DMS153 (cell line): Measurements from ENCODE around the gene HIPK1.

ENCODE experiments used
- DNase-seq: peaks from one replicate; lab custom pipeline; 2025; lab: John Stamatoyannopoulos, UW

The HIPK1 gene

GRCh38 chr1:113928941-113929749, at the start of gene HIPK1:
Gene HIPK1, plus strand, starts transcription at chr1:113929324.
- DNase-seq: peak; percentile 71

GRCh38 chr1:113879739-113880038, 49.4 kb upstream of the HIPK1 start:
- DNase-seq: no peak

- DNase-seq: no peak
Measured at GRCh38 chr1:113881661-113882060, 47.5 kb upstream of the HIPK1 start.

GRCh38 chr1:113886417-113887401, 42.4 kb upstream of the HIPK1 start:
- no peak for DNase-seq

- no peak for DNase-seq
Measured at GRCh38 chr1:113887402-113888175, 41.5 kb upstream of the HIPK1 start, which contains the start of gene BCL2L15. Gene BCL2L15, minus strand, starts transcription at chr1:113887581. Its CDS starts 206 bp downstream, at chr1:113887375.

- DNase-seq: no peak
Measured at GRCh38 chr1:113890816-113891215, 38.3 kb upstream of the HIPK1 start.

- no peak for DNase-seq
Measured at GRCh38 chr1:113891631-113892220, 37.4 kb upstream of the HIPK1 start.

GRCh38 chr1:113893267-113893666, 35.9 kb upstream of the HIPK1 start:
- no peak for DNase-seq

GRCh38 chr1:113895098-113895497, 34.0 kb upstream of the HIPK1 start:
- DNase-seq: no peak

GRCh38 chr1:113895961-113896360, 33.2 kb upstream of the HIPK1 start:
- DNase-seq: no peak

GRCh38 chr1:113898241-113898814, 30.8 kb upstream of the HIPK1 start:
- DNase-seq: no peak

GRCh38 chr1:113899111-113899510, 30.0 kb upstream of the HIPK1 start:
- DNase-seq: no peak

- DNase-seq: no peak
Measured at GRCh38 chr1:113901191-113901590, 27.9 kb upstream of the HIPK1 start.

- DNase-seq: no peak
Measured at GRCh38 chr1:113903501-113904292, 25.4 kb upstream of the HIPK1 start.

- peak; percentile 53 for DNase-seq
Measured at GRCh38 chr1:113904293-113904673, 24.8 kb upstream of the HIPK1 start.

- DNase-seq: peak; percentile 99
Measured at GRCh38 chr1:113904674-113905434, 24.3 kb upstream of the HIPK1 start, which contains the start of the genes AP4B1 and DCLRE1B. Gene AP4B1, minus strand, starts transcription at chr1:113904799. Its CDS starts 82 bp downstream, at chr1:113904717. Gene DCLRE1B, plus strand, starts transcription at chr1:113905326. Its CDS starts 261 bp downstream, at chr1:113905587.

GRCh38 chr1:113905435-113905861, 23.7 kb upstream of the HIPK1 start:
- no peak for DNase-seq

GRCh38 chr1:113912594-113913311, 16.4 kb upstream of the HIPK1 start:
- no peak for DNase-seq

- DNase-seq: no peak
Measured at GRCh38 chr1:113913312-113913668, 15.8 kb upstream of the HIPK1 start.
